ENCODE data around the gene POLR1E.
"Not testable (repeated sequence)": the region's sequence is repeated elsewhere in the genome, so short reads cannot be mapped to it uniquely, and the experiment has no call there.

DNA sequence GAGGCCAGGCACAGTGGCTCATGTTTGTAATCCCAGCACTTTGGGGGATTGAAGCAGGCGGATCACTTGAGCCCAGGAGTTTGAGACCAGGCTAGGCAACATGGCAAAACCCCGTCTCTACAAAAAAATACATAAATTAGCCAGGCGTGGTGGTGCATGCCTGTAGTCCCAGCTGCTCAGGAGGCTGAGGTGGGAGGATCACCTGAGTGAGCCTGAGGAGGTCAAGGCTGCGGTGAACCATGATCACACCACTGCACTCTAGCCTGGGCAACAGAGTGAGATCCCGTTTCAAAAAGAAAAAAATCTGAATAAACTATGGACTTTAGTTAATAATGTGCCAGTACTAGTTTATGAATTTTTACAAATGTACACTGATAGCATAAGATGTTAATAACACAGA is 24.3 kb downstream of the POLR1E start:
- TF ChIP-seq RAD21 (IDR thresholded peaks at IDR 0.05; ENCODE audit: low read depth); EZH2 (IDR thresholded peaks at IDR 0.05); MAX (IDR thresholded peaks at IDR 0.05); CTCF (IDR thresholded peaks at IDR 0.05 in 2 of 3, conservative IDR thresholded peaks at IDR 0.05 in 1 of 3; ENCODE audit: borderline replicate concordance in 1 of 3, insufficient read depth in 1 of 3, low read depth in 2 of 3, low read length in 2 of 3); EZH2phosphoT487 (IDR thresholded peaks at IDR 0.05; ENCODE audit: borderline replicate concordance): not testable (repeated sequence)
- TF ChIP-seq, protein P1, sequence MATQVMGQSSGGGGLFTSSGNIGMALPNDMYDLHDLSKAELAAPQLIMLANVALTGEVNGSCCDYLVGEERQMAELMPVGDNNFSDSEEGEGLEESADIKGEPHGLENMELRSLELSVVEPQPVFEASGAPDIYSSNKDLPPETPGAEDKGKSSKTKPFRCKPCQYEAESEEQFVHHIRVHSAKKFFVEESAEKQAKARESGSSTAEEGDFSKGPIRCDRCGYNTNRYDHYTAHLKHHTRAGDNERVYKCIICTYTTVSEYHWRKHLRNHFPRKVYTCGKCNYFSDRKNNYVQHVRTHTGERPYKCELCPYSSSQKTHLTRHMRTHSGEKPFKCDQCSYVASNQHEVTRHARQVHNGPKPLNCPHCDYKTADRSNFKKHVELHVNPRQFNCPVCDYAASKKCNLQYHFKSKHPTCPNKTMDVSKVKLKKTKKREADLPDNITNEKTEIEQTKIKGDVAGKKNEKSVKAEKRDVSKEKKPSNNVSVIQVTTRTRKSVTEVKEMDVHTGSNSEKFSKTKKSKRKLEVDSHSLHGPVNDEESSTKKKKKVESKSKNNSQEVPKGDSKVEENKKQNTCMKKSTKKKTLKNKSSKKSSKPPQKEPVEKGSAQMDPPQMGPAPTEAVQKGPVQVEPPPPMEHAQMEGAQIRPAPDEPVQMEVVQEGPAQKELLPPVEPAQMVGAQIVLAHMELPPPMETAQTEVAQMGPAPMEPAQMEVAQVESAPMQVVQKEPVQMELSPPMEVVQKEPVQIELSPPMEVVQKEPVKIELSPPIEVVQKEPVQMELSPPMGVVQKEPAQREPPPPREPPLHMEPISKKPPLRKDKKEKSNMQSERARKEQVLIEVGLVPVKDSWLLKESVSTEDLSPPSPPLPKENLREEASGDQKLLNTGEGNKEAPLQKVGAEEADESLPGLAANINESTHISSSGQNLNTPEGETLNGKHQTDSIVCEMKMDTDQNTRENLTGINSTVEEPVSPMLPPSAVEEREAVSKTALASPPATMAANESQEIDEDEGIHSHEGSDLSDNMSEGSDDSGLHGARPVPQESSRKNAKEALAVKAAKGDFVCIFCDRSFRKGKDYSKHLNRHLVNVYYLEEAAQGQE (IDR thresholded peaks at IDR 0.05; ENCODE audit: low read depth) = not testable (repeated sequence)
